Endothelial cell (in vitro differentiated cells): ENCODE measurements around the gene FRMD4A. TPM values are rescaled to one million over a fixed set of nuclear protein-coding genes. Genes with fewer than 3 reads are reported as not detected.

Experiments
- DNase-seq: peaks from one replicate; pipeline ENCODE4 v3.0.0; 2021; ENCODE audit warnings: low spot score
- H3K27ac Mint-ChIP-seq: one replicate; pipeline ENCODE4 v1.8.0; 2021; ENCODE audit warnings: mixed read lengths, inconsistent platforms; ENCODE audit not compliant: unreplicated experiment
- H3K27me3 Mint-ChIP-seq: one replicate; pipeline ENCODE4 v1.8.0; 2021; ENCODE audit warnings: mild to moderate bottlenecking, moderate library complexity, mixed read lengths, inconsistent platforms; ENCODE audit not compliant: unreplicated experiment
- H3K36me3 Mint-ChIP-seq: one replicate; pipeline ENCODE4 v1.8.0; 2021; ENCODE audit warnings: mild to moderate bottlenecking, low read depth, mixed read lengths, inconsistent platforms; ENCODE audit not compliant: unreplicated experiment
- H3K4me1 Mint-ChIP-seq: one replicate; pipeline ENCODE4 v1.8.0; 2021; ENCODE audit warnings: mild to moderate bottlenecking, mixed read lengths, inconsistent platforms; ENCODE audit not compliant: unreplicated experiment
- H3K4me3 Mint-ChIP-seq: one replicate; pipeline ENCODE4 v1.8.0; 2021; ENCODE audit warnings: mild to moderate bottlenecking, mixed read lengths, inconsistent platforms; ENCODE audit not compliant: unreplicated experiment
- H3K9me3 Mint-ChIP-seq: one replicate; pipeline ENCODE4 v1.8.0; 2021; ENCODE audit warnings: mixed read lengths, inconsistent platforms; ENCODE audit not compliant: unreplicated experiment
- total RNA-seq: library from RNA; stranded (reverse); fragmentation: NEBNext Ultra II Directional; extraction: Animal tissue kit (Norgen Biotek cat#: 25700); gene quantifications from one replicate; pipeline ENCODE4 v1.2.1, GENCODE V29; 2021; ENCODE audit not compliant: unreplicated experiment
- TF ChIP-seq, protein P1 (sequence below): fragments of 200-600 bp; sonication (generic); IDR thresholded peaks from one replicate; pipeline ENCODE4 v1.5.0; 2021; ENCODE audit warnings: antibody characterized with exemption; ENCODE audit not compliant: unreplicated experiment

Gene FRMD4A
- total RNA-seq, 1 donor from 2014 or later, result 68.9 TPM

DNA sequence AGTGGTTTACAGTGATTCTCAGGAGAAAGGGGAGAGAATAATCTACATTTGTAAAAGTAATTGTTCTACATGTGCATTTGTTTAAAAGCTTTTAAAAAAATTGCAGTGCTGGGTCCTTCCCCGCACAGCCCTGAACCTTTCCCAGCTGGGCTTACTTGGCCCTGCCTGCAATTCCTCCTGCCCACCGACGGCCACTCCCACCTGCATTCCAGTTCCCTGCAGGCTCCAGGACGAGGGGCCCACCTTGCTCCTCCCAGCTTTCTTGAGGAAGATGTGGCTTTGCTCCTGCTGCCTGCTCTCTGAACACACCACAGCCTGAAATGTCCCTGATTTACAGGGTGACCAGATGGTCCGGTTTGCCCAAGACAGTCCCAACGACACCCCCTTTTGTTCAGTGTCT lies 521.3 kb downstream of the FRMD4A start:
- no peaks in the 10 kb centered on the region for H3K27me3 Mint-ChIP-seq
- no peak for DNase-seq
- peaks cover 11% of the 10 kb centered on the region for H3K4me1 Mint-ChIP-seq
- TF ChIP-seq, protein P1, sequence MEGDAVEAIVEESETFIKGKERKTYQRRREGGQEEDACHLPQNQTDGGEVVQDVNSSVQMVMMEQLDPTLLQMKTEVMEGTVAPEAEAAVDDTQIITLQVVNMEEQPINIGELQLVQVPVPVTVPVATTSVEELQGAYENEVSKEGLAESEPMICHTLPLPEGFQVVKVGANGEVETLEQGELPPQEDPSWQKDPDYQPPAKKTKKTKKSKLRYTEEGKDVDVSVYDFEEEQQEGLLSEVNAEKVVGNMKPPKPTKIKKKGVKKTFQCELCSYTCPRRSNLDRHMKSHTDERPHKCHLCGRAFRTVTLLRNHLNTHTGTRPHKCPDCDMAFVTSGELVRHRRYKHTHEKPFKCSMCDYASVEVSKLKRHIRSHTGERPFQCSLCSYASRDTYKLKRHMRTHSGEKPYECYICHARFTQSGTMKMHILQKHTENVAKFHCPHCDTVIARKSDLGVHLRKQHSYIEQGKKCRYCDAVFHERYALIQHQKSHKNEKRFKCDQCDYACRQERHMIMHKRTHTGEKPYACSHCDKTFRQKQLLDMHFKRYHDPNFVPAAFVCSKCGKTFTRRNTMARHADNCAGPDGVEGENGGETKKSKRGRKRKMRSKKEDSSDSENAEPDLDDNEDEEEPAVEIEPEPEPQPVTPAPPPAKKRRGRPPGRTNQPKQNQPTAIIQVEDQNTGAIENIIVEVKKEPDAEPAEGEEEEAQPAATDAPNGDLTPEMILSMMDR, result no peak
- no peak overlapping the region for H3K4me3 Mint-ChIP-seq
- no peaks in the 10 kb centered on the region for H3K9me3 Mint-ChIP-seq
- peaks cover 13% of the 10 kb centered on the region for H3K36me3 Mint-ChIP-seq
- H3K27ac Mint-ChIP-seq, result no peak overlapping the region

DNA sequence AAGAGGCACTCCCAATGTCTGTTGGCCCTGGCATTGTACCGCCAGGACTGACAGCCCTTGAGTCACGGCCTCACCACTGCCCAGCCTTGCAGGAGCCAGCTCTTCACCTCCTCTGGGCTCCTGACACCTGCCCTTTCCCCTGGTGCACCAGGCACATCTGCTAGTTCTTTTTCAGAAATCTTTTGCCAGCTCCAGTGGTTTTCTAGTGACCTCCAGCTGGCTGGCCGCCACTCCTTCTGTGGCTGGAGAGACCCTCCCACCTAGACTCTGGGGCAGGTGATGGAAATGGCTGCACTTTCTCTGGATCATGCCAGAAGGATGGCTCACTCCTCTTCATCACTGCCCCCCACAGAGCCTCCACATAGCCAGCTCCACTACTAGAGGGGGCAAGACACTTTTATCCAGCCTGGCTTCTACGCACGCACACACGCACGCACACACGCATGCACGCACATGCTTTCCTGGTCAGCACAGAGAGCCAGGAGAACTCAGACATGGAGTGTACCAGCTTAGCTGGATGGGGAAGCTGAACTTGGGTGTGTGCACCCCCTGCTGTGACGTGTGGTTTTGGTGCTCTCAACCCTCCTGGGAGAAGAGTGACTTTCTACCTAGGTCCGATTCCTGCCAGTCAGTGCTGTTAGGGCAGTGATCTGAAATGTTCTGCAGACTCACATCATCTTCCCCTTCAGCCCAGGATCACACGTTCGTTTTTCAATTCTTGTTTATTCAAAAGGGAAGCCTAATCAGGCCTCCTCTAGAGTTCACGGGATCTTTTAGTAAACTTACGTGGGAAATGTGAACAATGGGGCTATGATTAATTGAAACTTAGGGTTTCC lies 522.0 kb downstream of the FRMD4A start:
- TF ChIP-seq, protein P1, result no peak
- Mint-ChIP-seq H3K36me3 (peaks cover 13% of the 10 kb centered on the region), H3K27ac (no peak overlapping the region), H3K4me3 (no peak overlapping the region), H3K9me3 (no peaks in the 10 kb centered on the region), H3K4me1 (peaks cover 12% of the 10 kb centered on the region), H3K27me3 (no peaks in the 10 kb centered on the region)
- no peak for DNase-seq

DNA sequence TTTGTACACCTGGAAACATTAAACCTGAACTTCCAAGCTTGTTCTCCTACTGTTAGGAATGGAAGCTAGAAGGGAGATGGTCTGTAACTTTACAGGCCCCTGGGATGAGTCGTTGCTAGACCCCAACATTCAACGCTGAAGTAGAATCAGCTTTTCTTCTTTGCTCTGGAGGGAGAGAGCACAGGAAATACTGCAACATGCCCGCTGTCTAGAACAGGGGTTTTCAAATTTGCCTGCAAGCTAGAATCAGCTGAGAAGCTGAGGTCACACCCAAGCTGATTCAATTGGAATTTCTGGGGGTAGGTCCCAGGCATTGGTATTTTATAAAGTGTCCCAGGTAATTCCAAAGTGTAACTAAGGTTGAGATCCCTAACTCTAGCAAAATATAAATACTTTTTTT lies 524.3 kb downstream of the FRMD4A start:
- TF ChIP-seq, protein P1, result no peak
- H3K4me1 Mint-ChIP-seq, result peaks cover 18% of the 10 kb centered on the region
- H3K9me3 Mint-ChIP-seq, result no peaks in the 10 kb centered on the region
- H3K36me3 Mint-ChIP-seq, result peaks cover 10% of the 10 kb centered on the region
- no peak for DNase-seq
- H3K27me3 Mint-ChIP-seq, result peaks cover 3% of the 10 kb centered on the region
- H3K27ac Mint-ChIP-seq, result no peak overlapping the region
- no peak overlapping the region for H3K4me3 Mint-ChIP-seq

DNA sequence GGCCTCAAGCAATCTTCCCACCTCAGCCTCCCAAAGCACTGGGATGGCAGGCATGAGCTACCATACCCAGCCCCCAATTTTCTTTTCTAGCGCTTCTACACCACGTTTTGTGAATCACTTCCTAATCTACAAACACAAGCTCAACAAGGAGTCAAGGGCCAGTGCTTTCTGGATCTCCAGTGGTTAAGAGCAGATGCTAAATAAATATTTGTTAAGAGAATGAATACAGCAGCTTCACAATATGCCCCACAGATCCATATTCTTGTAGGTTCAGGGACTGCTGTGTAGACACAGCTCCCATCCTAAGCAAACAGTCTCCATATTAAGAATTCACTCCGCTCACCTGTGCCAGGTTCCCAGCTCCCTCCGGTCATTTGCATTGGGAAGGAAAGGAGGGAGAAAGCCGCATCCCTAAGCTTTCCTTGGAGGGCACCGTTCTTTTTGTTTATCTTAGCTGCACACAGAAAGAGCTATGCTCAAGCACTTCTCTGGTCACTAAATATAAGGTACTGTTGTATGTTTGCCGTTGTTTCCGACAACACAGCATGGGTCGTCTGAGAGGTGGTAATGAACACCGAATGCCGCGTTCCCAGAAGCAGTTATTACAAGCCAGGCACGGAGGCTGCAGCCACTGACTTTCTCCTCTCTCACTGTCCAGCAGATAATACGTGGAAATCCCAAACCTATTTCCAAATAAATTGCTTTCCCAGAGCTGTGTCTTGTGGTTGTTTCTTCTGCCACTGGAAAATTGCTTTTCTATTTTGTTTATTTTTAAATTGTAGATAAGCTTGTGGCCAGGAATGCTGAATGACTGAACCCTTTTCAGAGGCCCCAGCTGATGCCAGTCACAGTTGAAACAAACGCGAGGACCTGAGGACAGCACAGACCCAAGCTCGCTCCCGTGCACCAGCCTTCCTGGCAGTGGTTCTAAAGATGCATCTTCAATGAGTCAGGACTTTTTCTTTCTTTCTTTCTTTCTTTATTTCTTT lies 526.9 kb downstream of the FRMD4A start:
- TF ChIP-seq, protein P1, result no peak
- DNase-seq, result no peak
- peaks cover 3% of the 10 kb centered on the region for H3K27me3 Mint-ChIP-seq
- H3K27ac Mint-ChIP-seq, result peak overlapping the region; percentile 1
- H3K9me3 Mint-ChIP-seq, result no peaks in the 10 kb centered on the region
- peaks cover 13% of the 10 kb centered on the region for H3K4me1 Mint-ChIP-seq
- H3K36me3 Mint-ChIP-seq, result peaks cover 3% of the 10 kb centered on the region
- H3K4me3 Mint-ChIP-seq, result no peak overlapping the region
